NK-92 treated with Interleukin-12 subunit alpha and Interleukin-12 subunit beta, amount 100 ng/mL, for 24 hours (cell line): Measurements from ENCODE around the gene ADARB2.

ENCODE experiments used
- DNase-seq: peaks from one replicate; lab custom pipeline; 2025; lab: John Stamatoyannopoulos, UW

ADARB2 gene

GRCh38 chr10:1594372-1595241 is 142.7 kb downstream of the ADARB2 start:
- DNase-seq = no peak

GRCh38 chr10:1591742-1592141 is 145.6 kb downstream of the ADARB2 start:
- DNase-seq = no peak

DNA sequence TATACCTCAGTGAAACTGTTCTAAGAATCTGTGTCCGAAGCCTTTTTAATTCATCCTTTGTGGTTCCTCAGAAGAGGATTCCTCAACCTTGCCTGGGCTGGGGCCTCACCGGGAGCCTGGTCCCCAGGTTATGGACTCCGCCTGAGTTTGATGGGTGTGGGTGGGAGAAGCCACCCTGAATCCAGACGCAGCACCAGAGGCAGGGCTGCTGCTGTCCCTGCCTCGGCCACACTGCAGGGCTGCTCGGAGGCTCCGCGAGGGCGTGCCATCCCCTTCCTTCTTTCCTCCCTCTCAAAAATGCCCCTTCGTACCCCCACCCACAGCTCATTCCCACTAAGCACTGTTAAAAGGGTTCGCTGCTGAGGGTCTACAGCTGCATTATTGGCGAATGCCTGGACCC is 146.3 kb downstream of the ADARB2 start:
- no peak for DNase-seq

GRCh38 chr10:1589257-1589656 is 148.1 kb downstream of the ADARB2 start:
- no peak for DNase-seq

DNA sequence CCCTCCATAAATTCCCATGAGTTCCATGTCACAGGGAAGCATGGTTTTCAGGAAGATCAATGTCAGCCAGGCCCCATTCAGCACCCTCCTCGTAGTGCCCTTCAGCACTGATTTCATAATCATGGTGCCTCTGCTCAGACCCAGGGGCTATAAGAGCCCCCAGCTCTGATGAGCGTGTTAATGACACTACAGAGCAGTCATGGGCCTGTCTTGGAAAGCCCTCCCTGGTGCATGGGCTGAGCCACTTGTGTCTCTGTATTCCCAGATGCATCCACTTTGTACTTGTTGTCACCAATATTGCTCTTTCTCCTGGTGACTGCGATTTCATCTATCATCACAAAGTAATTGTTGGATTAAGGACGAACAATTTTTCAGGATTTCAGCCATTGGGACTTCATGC is 154.6 kb downstream of the ADARB2 start:
- DNase-seq = no peak

DNA sequence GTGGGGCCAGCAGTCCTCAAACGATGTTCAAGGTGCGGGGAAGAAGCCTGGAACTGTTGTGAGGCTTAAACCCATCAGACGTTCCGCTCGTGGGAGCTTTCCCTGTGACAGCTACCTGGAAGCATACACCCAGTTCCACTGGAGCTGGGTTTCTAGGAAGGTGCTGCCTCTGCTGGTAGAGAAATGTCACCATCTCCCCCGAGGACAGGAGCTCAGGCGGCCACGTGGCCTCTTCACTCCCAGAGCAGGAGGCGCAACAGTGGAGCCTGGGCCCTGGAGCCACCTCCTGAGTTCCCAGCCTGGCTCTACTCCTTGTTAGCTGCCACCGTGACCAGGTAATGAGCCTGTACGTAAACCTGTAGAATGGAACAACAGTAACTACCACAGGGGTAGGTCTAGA is 156.1 kb downstream of the ADARB2 start:
- DNase-seq = no peak

DNA sequence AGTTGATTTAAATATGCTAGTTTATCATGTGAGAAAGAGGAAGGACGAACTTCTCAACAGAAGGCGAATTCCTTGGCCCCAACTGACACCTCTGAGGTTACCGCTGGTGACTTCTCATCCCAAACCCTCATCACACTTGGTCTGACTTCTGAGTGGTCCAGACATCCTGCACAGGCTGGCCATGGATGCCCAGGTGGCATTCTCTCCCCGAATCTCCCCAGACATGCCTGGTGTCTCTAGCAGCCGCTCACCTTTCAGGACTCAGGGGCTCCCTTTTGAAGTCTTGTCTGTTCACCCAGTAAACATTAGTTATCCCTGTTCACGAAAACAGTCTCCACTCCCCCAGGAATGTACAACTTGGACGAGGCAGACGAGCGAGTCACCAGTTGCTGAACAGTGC is 157.7 kb downstream of the ADARB2 start:
- no peak for DNase-seq

GRCh38 chr10:1579141-1579491 is 158.2 kb downstream of the ADARB2 start:
- no peak for DNase-seq

- no peak for DNase-seq
Observed at GRCh38 chr10:1578392-1579140, 158.8 kb downstream of the ADARB2 start.

- DNase-seq = no peak
Observed at GRCh38 chr10:1577945-1578344, 159.4 kb downstream of the ADARB2 start.

- DNase-seq = no peak
Observed at GRCh38 chr10:1577373-1577770, 160.0 kb downstream of the ADARB2 start.

- DNase-seq = no peak
Observed at GRCh38 chr10:1576467-1577372, 160.6 kb downstream of the ADARB2 start.

DNA sequence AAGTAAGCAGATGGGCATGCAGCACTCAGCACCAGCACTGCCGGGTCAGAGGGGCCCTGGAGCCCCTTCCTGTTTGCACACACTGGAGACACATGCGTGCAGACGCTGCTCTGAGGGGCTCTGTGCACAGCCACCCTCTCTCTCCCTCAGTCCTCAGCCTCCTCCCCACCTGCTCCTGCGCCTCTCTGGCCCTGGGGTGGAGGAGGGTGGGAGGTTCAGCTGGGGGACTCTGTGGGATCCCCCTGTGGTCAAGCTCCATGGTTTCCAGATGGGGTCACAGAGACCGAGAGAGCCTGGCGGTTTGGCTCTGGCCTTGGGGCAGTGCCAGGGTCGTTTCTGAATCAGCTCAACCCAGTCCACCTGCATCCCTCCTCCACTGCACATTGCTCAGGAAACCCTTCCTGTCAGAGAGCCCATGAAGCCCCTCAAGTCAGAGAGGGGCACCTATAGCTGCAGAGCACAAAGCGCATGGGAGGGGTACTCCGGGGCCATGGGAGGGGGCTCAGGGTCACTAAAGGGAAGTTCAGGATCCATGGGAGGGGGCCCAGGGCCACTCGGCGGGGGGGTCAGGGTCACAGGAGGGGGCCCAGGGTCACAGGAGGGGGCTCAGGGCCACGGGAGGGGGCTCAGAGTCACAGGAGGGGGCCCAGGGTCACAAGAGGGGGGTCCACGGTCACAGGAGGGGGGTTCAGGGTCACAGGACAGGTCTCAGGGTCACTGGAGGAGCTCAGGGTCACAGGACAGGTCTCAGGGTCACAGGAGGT is 161.7 kb downstream of the ADARB2 start:
- DNase-seq = no peak

DNA sequence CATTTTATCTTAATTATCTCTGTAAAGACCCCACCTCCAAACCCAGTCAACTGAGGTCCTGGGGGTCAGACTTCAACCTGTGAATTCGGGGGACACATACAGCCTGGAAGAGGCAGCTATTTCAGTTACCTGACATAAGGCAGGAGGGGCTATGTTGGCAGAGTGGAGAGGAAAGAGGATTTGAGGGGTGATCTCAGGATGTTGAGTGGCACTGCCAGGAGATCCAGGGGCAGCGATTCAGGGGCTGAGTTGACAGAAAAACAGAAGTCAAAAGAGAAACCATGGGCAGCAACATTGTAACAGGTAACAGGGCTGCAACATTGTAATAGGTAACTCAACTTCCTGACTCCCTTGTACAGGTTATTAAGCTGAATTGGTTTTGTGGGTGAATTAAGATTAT is 162.6 kb downstream of the ADARB2 start:
- no peak for DNase-seq

GRCh38 chr10:1573981-1574380 is 163.3 kb downstream of the ADARB2 start:
- DNase-seq = no peak

GRCh38 chr10:1573334-1573969 is 163.9 kb downstream of the ADARB2 start:
- no peak for DNase-seq

- no peak for DNase-seq
Observed at GRCh38 chr10:1572519-1573333, 164.6 kb downstream of the ADARB2 start.

GRCh38 chr10:1571587-1572237 is 165.6 kb downstream of the ADARB2 start:
- no peak for DNase-seq

- DNase-seq = no peak
Observed at GRCh38 chr10:1570416-1571051, 166.8 kb downstream of the ADARB2 start.
